ENCODE measurements around the gene SEMA6A. TPM values are rescaled to one million over a fixed set of nuclear protein-coding genes. Genes with fewer than 3 reads are reported as not detected.

The SEMA6A gene
- total RNA-seq, 1 experiment from 2014 or later: 2.1 TPM

- no peak for TF ChIP-seq CTCF (IDR thresholded peaks at IDR 0.05; ENCODE audit: unreplicated experiment)
- H3K4me1 Mint-ChIP-seq (ENCODE audit: insufficient read depth, unreplicated experiment): peaks cover 5% of the 10 kb centered on the region
- DNase-seq (ENCODE audit: unreplicated experiment): peak; percentile 70
- peaks cover 7% of the 10 kb centered on the region for H3K36me3 Mint-ChIP-seq (ENCODE audit: insufficient read depth, unreplicated experiment)
- no peaks in the 10 kb centered on the region for H3K27me3 Mint-ChIP-seq (ENCODE audit: insufficient read depth, unreplicated experiment)
- CTCF ChIA-PET: interaction anchor here (0.6 to 2.2 kb wide), 23 partner anchors 11 to 1125 kb away, joined by 3 to 10 read pairs (median 3); no protein-coding TSS in a partner anchor
- peak overlapping the region; percentile 37 for H3K27ac Mint-ChIP-seq (ENCODE audit: low read depth, unreplicated experiment)
- POLR2A ChIA-PET: interaction anchor here (0.9 to 2.4 kb wide), 10 partner anchors 7 to 687 kb away, joined by 3 to 11 read pairs (median 5); no protein-coding TSS in a partner anchor
- no TSS peak for BruUV-seq (replicated peaks)
- intact Hi-C loops (cut with micrococcal nuclease): loop anchor here (1.0 to 10.0 kb wide), 2 partner anchors 373 to 499 kb away; no protein-coding TSS in a partner anchor
- peak overlapping the region; percentile 93 for H3K4me3 Mint-ChIP-seq (ENCODE audit: unreplicated experiment)
- H3K9me3 Mint-ChIP-seq (ENCODE audit: unreplicated experiment): no peaks in the 10 kb centered on the region
These were observed 866 bp upstream of the SEMA6A start for GRCh38 chr5:116575326-116576052.

GRCh38 chr5:116573702-116574366 lies 789 bp downstream of the SEMA6A start:
- ChIA-PET CTCF (interaction anchor here (0.6 to 0.7 kb wide), 3 partner anchors 20 to 1284 kb away, joined by 3 to 4 read pairs (median 3); no protein-coding TSS in a partner anchor), POLR2A (no interaction called here)
- no peak for TF ChIP-seq CTCF (IDR thresholded peaks at IDR 0.05; ENCODE audit: unreplicated experiment)
- Mint-ChIP-seq H3K36me3 (ENCODE audit: insufficient read depth, unreplicated experiment) (peaks cover 7% of the 10 kb centered on the region), H3K9me3 (ENCODE audit: unreplicated experiment) (no peaks in the 10 kb centered on the region), H3K27me3 (ENCODE audit: insufficient read depth, unreplicated experiment) (no peaks in the 10 kb centered on the region), H3K4me3 (ENCODE audit: unreplicated experiment) (peak overlapping the region; percentile 93), H3K4me1 (ENCODE audit: insufficient read depth, unreplicated experiment) (peaks cover 8% of the 10 kb centered on the region), H3K27ac (ENCODE audit: low read depth, unreplicated experiment) (no peak overlapping the region)
- BruUV-seq (replicated peaks): no TSS peak
- peak; percentile 32 for DNase-seq (ENCODE audit: unreplicated experiment)
- intact Hi-C loops (cut with micrococcal nuclease): loop anchor here (10.0 kb wide), 1 partner anchor 501 kb away; no protein-coding TSS in a partner anchor

GRCh38 chr5:116573279-116573701 lies 1.3 kb downstream of the SEMA6A start:
- intact Hi-C loops (cut with micrococcal nuclease): loop anchor here (10.0 kb wide), 1 partner anchor 502 kb away; no protein-coding TSS in a partner anchor
- BruUV-seq (replicated peaks): no TSS peak
- POLR2A ChIA-PET: no interaction called here
- Mint-ChIP-seq H3K27me3 (ENCODE audit: insufficient read depth, unreplicated experiment) (no peaks in the 10 kb centered on the region), H3K36me3 (ENCODE audit: insufficient read depth, unreplicated experiment) (peaks cover 7% of the 10 kb centered on the region), H3K4me3 (ENCODE audit: unreplicated experiment) (peak overlapping the region; percentile 93), H3K4me1 (ENCODE audit: insufficient read depth, unreplicated experiment) (peaks cover 10% of the 10 kb centered on the region), H3K27ac (ENCODE audit: low read depth, unreplicated experiment) (no peak overlapping the region), H3K9me3 (ENCODE audit: unreplicated experiment) (no peaks in the 10 kb centered on the region)
- CTCF ChIA-PET: interaction anchor here (0.6 to 0.7 kb wide), 2 partner anchors 45 to 1284 kb away, joined by 3 read pairs; no protein-coding TSS in a partner anchor
- no peak for DNase-seq (ENCODE audit: unreplicated experiment)
- no peak for TF ChIP-seq CTCF (IDR thresholded peaks at IDR 0.05; ENCODE audit: unreplicated experiment)

Measured in MCF 10A (cell line).